ENCODE data around the gene GFPT2. TPM values are rescaled to one million over a fixed set of nuclear protein-coding genes. Genes with fewer than 3 reads are reported as not detected.

GFPT2 gene
- total RNA-seq, 1 donor from 2014 or later = 20.4 TPM

GRCh38 chr5:180370861-180371641 lies 17.9 kb upstream of the GFPT2 start:
- H3K4me1 ChIP-seq = no peaks in the 10 kb centered on the region
- no peak for ATAC-seq
- no peak for DNase-seq
- no peaks in the 10 kb centered on the region for H3K27me3 ChIP-seq
- intact Hi-C loops (cut with DNase I) = no loop called here
- H3K9me3 ChIP-seq = no peaks in the 10 kb centered on the region
- H3K27ac ChIP-seq = no peak overlapping the region
- no peaks in the 10 kb centered on the region for H3K36me3 ChIP-seq
- no peak for TF ChIP-seq CTCF (IDR thresholded peaks at IDR 0.05)
- H3K4me3 ChIP-seq = no peak overlapping the region

DNA sequence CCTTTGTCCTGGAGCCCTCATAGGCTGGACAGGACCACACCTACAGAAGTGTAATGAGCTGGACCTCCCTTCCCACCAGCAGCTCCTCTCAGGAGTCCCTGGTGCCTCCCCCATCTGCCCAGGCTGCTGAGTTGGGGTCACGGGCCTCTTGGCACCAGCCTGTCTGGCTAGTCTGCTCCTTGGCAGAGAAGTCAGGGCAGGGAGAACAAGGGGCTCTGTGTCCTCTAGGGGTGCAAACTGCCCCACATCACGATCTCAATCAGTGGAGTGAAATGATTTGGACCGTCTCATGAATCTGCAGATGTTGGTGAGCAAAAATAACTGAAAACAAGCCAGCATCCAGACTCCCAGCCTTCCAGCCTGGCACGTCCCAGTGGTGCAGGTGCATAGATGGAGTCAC lies 14.9 kb upstream of the GFPT2 start:
- no peak for ATAC-seq
- no peak for DNase-seq
- TF ChIP-seq CTCF (IDR thresholded peaks at IDR 0.05) = no peak
- intact Hi-C loops (cut with DNase I) = no loop called here
- Histone ChIP-seq H3K4me3 (no peak overlapping the region), H3K36me3 (no peaks in the 10 kb centered on the region), H3K27ac (no peak overlapping the region), H3K27me3 (no peaks in the 10 kb centered on the region), H3K9me3 (no peaks in the 10 kb centered on the region), H3K4me1 (no peaks in the 10 kb centered on the region)

- no peak for DNase-seq
- no peaks in the 10 kb centered on the region for H3K9me3 ChIP-seq
- H3K36me3 ChIP-seq = no peaks in the 10 kb centered on the region
- H3K27me3 ChIP-seq = no peaks in the 10 kb centered on the region
- intact Hi-C loops (cut with DNase I) = no loop called here
- no peak overlapping the region for H3K4me3 ChIP-seq
- no peak overlapping the region for H3K27ac ChIP-seq
- no peaks in the 10 kb centered on the region for H3K4me1 ChIP-seq
- no peak for TF ChIP-seq CTCF (IDR thresholded peaks at IDR 0.05)
- ATAC-seq = no peak
Measured at GRCh38 chr5:180367300-180367699, 14.2 kb upstream of the GFPT2 start.

DNA sequence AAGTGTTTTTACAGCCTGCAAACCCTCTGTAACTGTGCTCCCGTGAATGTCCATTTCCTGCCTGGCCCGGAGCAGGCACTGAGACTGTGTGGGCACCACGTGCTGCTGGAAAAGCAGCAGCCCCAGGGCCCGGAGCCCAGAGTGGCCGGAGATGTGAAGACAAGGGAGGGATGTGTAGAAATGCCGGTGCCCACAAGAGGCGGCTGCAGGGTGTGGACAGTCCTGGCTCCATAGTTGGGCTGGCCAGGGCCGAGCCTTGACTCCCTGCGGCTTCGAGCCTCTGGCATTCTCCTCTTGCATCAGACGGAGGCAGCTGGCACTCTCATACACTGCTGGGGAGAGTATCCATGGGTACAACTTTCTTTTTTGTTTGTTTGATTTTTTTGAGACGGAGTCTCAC lies 13.2 kb upstream of the GFPT2 start:
- no peaks in the 10 kb centered on the region for H3K4me1 ChIP-seq
- DNase-seq (no peak), ATAC-seq (no peak)
- intact Hi-C loops (cut with DNase I) = no loop called here
- H3K36me3 ChIP-seq = no peaks in the 10 kb centered on the region
- H3K9me3 ChIP-seq = no peaks in the 10 kb centered on the region
- H3K4me3 ChIP-seq = no peak overlapping the region
- no peak for TF ChIP-seq CTCF (IDR thresholded peaks at IDR 0.05)
- H3K27ac ChIP-seq = no peak overlapping the region
- no peaks in the 10 kb centered on the region for H3K27me3 ChIP-seq

DNA sequence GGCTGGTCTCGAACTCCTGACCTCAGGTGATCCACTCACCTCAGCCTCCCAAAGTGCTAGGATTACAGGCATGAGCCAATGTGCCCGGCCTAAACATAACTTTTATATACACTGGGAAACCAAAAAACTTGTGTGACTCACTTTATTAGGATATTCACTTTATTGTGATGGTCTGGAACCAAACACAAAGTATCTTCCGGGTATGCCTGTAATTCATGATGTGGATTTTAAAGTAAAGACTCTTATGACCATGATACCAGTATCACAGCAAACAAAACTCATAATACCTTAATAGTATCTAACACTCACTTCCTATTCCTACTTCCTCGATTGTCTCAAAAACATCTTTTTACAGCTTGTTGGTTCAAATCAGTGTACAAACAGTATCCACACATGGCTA lies 12.7 kb upstream of the GFPT2 start:
- Histone ChIP-seq H3K9me3 (no peaks in the 10 kb centered on the region), H3K36me3 (no peaks in the 10 kb centered on the region), H3K4me1 (no peaks in the 10 kb centered on the region), H3K4me3 (no peak overlapping the region), H3K27me3 (no peaks in the 10 kb centered on the region), H3K27ac (no peak overlapping the region)
- DNase-seq = no peak
- TF ChIP-seq CTCF (IDR thresholded peaks at IDR 0.05) = no peak
- no peak for ATAC-seq
- intact Hi-C loops (cut with DNase I) = no loop called here

All from upper lobe of right lung (tissue), 1 donor.